Uterus (tissue), 4 donors: ENCODE data around the gene SCAPER. TPM values are rescaled to one million over a fixed set of nuclear protein-coding genes. Genes with fewer than 3 reads are reported as not detected.

Experiments
- DNase-seq, 2 donors: peaks; one replicate each; pipeline ENCODE4 v3.0.0-alpha.2; 2019 to 2020
- H3K27ac ChIP-seq, 2 donors: fragments of 200-600 bp; sonication (generic); 1 replicate in 1 of 2; 2 replicates in 1 of 2; pipeline ENCODE4 v1.5.1; 2016 to 2018
- H3K27me3 ChIP-seq, 2 donors: fragments of 200-600 bp; sonication (generic); one replicate each; pipeline ENCODE4 v1.5.1; 2018 to 2019; ENCODE audit warnings: control low read depth in 1 of 2
- H3K36me3 ChIP-seq, 2 donors: fragments of 200-600 bp; sonication (generic); one replicate each; pipeline ENCODE4 v1.5.1; 2019; ENCODE audit warnings: control low read depth in 1 of 2
- H3K4me1 ChIP-seq, 2 donors: fragments of 200-600 bp; sonication (generic); one replicate each; pipeline ENCODE4 v1.5.1; 2018 to 2019; ENCODE audit warnings: control low read depth in 1 of 2
- H3K4me3 ChIP-seq, 2 donors: fragments of 200-600 bp; sonication (generic); 1 replicate in 1 of 2; 2 replicates in 1 of 2; pipeline ENCODE4 v1.5.1; 2018 to 2019; ENCODE audit warnings: mild to moderate bottlenecking in 1 of 2
- H3K9me3 ChIP-seq, 2 donors: fragments of 200-600 bp; sonication (generic); one replicate each; pipeline ENCODE4 v1.5.1; 2019; ENCODE audit warnings: control low read depth in 1 of 2
- CTCF ChIP-seq, 4 experiments: fragments of 200-600 bp in 2 of 4; fragments of 450-650 bp in 2 of 4; sonication (generic) in 2 of 4; IDR thresholded peaks; one replicate each; pipeline ENCODE4 v1.5.1; 2016 to 2019; ENCODE audit warnings: antibody characterized with exemption in 4 of 4, mild to moderate bottlenecking in 2 of 4, moderate library complexity in 1 of 4
- POLR2A ChIP-seq, 2 donors: fragments of 450-650 bp; IDR thresholded peaks; one replicate each; pipeline ENCODE4 v1.6.1; 2016; ENCODE audit warnings: antibody characterized with exemption in 2 of 2, mild to moderate bottlenecking in 1 of 2, moderate library complexity in 1 of 2
- intact Hi-C: fragments of 100-400 bp; cut with DNase I; formaldehyde crosslinking; loops from one replicate; pipeline ENCODE4 v1.15.1; 2023; ENCODE audit warnings: low total_unique reads
- total RNA-seq, 4 donors: library from RNA; depleted of rRNA in 3 of 4; stranded (reverse); fragments of >200 nt in 3 of 4; gene quantifications; one replicate each; pipeline versions ENCODE4 v1.1.0 to v1.2.4, GENCODE V29; 2014 to 2023
- donor health status: DM: yes; HTN: yes; CAD: no.

Gene SCAPER
- total RNA-seq, 4 donors from 2014 or later = 10.6 to 74.2 (median 32.9) TPM

DNA sequence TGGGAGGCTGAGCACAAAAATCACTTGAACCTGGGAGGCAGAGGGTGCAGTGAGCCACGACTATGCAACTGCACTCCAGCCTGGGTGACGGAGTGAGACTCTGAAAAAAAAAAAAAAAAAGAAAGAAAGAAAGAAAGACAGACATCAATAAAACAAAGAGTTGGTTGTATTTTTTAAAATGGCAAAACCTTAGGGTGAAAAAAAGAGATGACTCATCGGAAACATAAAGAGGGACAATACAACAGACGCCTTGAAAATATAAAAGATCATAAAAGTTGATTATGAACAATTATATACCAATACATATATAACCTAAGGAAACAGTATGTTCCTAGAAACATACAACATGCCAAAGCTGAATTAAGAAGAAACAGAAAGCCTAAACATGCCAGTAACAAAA, 92.8 kb downstream of the SCAPER start:
- no peaks in the 10 kb centered on the region for H3K27me3 ChIP-seq
- H3K27ac ChIP-seq = no peak overlapping the region
- intact Hi-C loops = no loop called here
- DNase-seq = no peak
- TF ChIP-seq POLR2A (IDR thresholded peaks at IDR 0.05) (no peak), CTCF (IDR thresholded peaks at IDR 0.05) (no peak)
- H3K36me3 ChIP-seq = no peaks in the 10 kb centered on the region
- H3K4me3 ChIP-seq = no peak overlapping the region
- no peaks in the 10 kb centered on the region for H3K9me3 ChIP-seq
- no peaks in the 10 kb centered on the region for H3K4me1 ChIP-seq

GRCh38 chr15:76809412-76810103, 95.6 kb downstream of the SCAPER start:
- Histone ChIP-seq H3K27me3 (no peaks in the 10 kb centered on the region), H3K27ac (no peak overlapping the region), H3K4me3 (no peak overlapping the region), H3K4me1 (no peaks in the 10 kb centered on the region), H3K36me3 (no peaks in the 10 kb centered on the region), H3K9me3 (no peaks in the 10 kb centered on the region)
- intact Hi-C loops = no loop called here
- no peak for DNase-seq
- no peak for TF ChIP-seq CTCF (IDR thresholded peaks at IDR 0.05)
- no peak for TF ChIP-seq POLR2A (IDR thresholded peaks at IDR 0.05)

DNA sequence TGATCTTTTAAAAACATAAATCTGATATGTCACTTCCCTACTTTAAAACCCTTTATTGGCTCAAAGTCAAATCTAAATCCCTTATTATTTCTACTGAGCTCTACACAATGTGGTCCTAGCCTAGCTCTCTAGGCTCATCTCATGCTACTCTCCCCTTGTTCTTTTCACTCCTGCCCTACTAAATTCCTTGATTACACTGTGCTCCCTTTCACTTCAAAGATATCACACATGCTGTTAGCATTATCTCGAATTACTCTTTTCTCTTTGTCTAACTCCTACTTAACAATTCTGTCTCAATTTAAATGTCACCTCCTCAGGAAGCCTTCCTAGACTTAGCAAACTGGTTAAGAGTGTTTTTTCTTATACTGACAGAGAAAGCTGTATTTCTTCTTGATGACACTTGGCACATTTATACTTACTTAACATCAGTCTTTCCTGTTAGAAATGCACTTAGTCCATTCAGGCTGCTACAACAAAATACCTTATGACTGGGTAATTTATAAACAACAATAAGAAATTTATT, 102.0 kb downstream of the SCAPER start:
- TF ChIP-seq CTCF (IDR thresholded peaks at IDR 0.05) (no peak), POLR2A (IDR thresholded peaks at IDR 0.05) (no peak)
- intact Hi-C loops = no loop called here
- no peak overlapping the region for H3K27ac ChIP-seq
- no peaks in the 10 kb centered on the region for H3K27me3 ChIP-seq
- no peaks in the 10 kb centered on the region for H3K36me3 ChIP-seq
- no peaks in the 10 kb centered on the region for H3K4me1 ChIP-seq
- DNase-seq = no peak
- H3K4me3 ChIP-seq = no peak overlapping the region
- no peaks in the 10 kb centered on the region for H3K9me3 ChIP-seq

DNA sequence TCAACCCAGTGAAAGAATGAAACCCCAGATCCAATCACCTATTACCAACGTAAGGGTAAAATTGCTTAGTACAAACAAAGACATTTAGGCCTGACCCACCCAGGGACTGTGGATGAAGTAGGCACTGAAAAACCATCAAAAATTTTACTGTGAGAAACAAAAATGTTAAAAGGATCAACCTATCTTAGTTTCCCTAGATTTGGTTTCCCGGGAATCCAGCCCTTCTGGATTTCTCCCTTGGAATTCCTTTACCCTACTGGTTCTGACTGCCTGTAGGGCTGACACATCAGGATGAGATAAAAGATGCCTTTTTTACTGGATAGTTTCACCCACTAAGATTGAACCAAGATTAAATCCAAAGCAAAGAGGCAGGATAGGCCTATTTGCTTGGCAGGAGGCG, 102.7 kb downstream of the SCAPER start:
- Histone ChIP-seq H3K36me3 (no peaks in the 10 kb centered on the region), H3K4me1 (no peaks in the 10 kb centered on the region), H3K27ac (no peak overlapping the region), H3K9me3 (no peaks in the 10 kb centered on the region), H3K27me3 (no peaks in the 10 kb centered on the region), H3K4me3 (no peak overlapping the region)
- no peak for DNase-seq
- TF ChIP-seq POLR2A (IDR thresholded peaks at IDR 0.05) = no peak
- TF ChIP-seq CTCF (IDR thresholded peaks at IDR 0.05) = no peak
- intact Hi-C loops = no loop called here

DNA sequence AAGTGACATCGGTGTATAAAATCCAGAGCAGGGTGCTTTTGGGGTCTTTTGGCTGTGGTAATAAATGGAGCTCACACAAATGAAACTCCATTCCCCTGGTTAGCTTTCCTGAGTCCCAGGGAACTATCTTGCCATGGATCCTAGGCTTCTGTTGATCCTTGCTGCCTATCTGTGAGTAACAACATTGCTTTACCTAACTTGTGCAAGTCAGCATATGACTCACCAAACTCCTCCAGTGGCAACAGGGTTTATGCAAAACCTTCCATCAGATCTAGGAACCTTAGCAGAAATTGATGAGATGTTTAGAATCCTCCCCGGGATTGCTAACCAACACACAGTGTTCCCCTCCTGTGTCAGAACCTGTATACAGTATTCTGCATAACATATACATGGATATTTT, 105.4 kb downstream of the SCAPER start:
- DNase-seq = no peak
- H3K27me3 ChIP-seq = no peaks in the 10 kb centered on the region
- no peak for TF ChIP-seq POLR2A (IDR thresholded peaks at IDR 0.05)
- TF ChIP-seq CTCF (IDR thresholded peaks at IDR 0.05) = no peak
- intact Hi-C loops = no loop called here
- H3K4me3 ChIP-seq = no peak overlapping the region
- no peak overlapping the region for H3K27ac ChIP-seq
- H3K36me3 ChIP-seq = no peaks in the 10 kb centered on the region
- no peaks in the 10 kb centered on the region for H3K4me1 ChIP-seq
- no peaks in the 10 kb centered on the region for H3K9me3 ChIP-seq
